GM19397 (cell line): ENCODE measurements around the gene HLCS.
"Not testable (repeated sequence)": the region's sequence is repeated elsewhere in the genome, so short reads cannot be mapped to it uniquely, and the experiment has no call there.

Experiments used
- ATAC-seq: cut with Tn5 transposase; IDR thresholded peaks from one replicate; pipeline ENCODE4 v1.9.1; 2021; ENCODE audit warnings: mild to moderate bottlenecking, moderate library complexity; ENCODE audit not compliant: unreplicated experiment

The HLCS gene

GRCh38 chr21:36959020-36959835 lies 7.2 kb downstream of the HLCS start:
- ATAC-seq, result no peak

GRCh38 chr21:36955783-36956182 lies 10.7 kb downstream of the HLCS start:
- no peak for ATAC-seq

DNA sequence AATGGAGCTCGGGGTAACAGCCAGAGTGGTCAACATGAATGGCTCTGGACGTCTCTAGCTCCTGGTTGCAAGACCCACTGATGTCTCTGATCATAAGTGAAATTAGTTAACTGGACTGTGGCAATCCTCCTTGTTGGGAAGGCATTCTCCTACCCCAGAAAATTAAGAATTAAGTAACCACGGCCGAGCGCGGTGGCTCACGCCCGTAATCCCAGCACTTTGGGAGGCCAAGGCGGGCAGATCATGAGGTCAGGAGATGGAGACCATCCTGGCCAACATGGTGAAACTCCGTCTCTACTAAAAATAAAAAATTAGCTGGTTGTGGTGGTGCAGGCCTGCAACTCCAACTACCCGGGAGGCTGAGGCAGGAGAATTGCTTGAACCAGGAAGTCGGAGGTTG lies 14.1 kb downstream of the HLCS start:
- not testable (repeated sequence) for ATAC-seq

GRCh38 chr21:36949171-36950141 lies 17.0 kb downstream of the HLCS start:
- ATAC-seq, result no peak

- no peak for ATAC-seq
Measured at GRCh38 chr21:36948686-36949085, 17.8 kb downstream of the HLCS start.

DNA sequence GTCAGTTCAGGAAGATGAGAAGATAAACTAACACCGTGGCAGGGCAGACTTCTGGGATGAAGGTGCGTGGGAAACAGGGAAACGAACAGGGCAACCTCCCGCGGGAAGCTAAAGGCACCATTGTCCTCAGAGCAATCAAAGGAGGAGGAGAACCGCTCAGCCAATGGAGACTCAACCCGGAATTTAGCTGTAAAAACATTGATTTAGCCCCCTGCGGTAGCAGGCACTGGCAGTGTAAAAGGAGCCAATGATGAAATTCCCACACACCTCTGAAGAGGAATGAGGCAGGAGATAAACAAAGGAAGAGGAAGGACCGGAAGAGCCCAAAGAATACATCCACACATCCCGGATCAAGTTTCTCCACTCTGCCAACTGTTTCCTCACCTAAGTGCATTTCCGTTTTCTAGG lies 19.5 kb downstream of the HLCS start:
- no peak for ATAC-seq

DNA sequence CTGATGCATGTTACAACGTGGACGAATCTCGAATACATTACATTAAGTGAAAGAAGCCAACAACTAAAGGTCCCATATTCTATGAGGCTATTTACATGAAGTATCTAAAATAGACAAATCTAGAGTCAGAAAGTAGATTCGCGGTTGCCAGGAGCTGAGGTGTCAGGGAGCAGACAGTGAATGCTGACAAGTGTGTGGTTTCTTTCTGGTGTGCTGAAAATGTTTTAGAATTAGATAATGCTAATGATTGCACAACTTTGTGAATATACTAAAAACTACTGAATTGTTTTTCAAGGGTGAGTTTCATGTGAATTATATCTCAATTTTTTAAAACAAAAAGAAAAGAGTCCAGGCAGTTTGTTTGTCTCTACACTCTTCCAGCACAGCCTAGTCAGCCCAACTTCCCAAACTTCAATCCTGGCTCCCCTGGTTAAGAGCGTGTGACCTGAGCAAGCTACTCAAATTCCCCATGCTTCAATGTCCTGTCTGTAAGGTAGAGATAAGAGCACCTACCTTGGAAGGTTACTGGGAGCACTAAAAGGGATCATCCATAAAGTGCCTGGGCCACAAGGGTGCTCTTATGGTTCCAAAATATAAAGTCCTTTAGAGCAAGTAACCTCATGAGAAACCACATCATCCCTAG lies 20.9 kb downstream of the HLCS start:
- ATAC-seq, result no peak

DNA sequence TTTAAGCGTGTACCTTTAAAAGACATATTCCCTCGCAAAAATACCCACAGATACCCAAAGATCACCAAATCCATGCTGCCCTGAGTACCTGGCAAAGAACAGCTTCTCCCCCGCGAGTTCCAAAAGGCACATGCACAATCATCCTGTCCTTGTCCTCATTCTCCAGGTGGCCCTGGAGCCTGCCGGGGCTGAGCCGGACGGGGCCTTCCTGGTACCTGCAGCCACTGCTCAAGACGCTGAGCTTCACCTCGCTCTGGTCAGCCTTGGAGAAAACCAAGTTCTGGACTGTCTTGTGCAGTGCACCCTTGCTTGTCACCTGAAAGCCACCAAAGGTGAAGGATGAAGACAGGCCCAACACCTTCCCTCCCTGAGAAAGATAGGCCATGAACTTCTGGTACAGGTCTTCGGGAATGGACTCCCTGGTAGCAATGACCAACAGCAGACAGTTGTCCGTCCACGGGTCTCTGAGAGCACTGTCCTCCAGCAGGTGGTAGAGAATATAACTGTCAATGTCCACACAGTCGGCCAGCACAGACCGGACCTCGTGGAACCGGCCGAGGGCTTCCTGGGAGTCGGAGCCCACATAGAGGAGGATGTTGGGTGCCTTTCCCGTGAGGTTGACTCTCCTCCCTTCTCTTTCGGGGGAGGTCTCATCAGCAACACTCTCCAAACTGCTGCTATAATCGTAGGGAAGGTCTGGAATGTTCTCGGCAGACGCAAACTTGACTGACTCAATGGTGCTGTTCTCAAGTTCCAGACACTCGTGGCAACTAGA lies 29.9 kb downstream of the HLCS start:
- ATAC-seq, result no peak

GRCh38 chr21:36934864-36935420 lies 31.5 kb downstream of the HLCS start:
- ATAC-seq, result no peak

DNA sequence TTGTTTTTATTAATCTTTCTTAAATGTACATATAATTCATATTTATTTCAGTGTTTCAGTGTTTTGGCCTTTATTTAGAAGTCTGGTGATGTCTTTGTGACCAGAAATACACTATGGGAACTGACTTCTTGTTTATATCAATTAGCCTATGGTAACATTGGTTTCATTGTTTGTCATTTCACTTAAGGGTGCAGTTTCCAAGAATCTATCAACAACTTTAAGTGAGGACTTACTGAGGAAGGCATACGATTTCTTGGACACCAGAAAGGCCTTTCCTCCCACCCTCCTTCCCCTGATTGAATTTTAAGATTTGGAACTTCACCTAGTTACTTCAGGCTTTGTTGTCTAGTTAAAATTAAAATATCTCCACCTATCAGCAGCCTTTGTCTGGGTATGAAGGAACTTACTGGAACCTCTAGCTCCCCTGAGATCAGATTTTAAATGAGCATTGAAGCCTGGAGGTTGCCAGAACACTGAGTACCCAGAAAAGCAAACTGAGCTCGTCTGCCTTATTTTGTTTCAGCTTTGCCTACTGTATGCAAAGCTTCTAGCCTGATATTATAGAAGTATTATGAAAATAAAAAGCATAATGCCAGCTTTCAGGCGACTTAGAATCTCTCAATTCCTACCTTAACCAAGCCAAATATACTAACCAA lies 34.2 kb downstream of the HLCS start:
- ATAC-seq, result no peak

- no peak for ATAC-seq
Measured at GRCh38 chr21:36929622-36930021, 36.8 kb downstream of the HLCS start.

DNA sequence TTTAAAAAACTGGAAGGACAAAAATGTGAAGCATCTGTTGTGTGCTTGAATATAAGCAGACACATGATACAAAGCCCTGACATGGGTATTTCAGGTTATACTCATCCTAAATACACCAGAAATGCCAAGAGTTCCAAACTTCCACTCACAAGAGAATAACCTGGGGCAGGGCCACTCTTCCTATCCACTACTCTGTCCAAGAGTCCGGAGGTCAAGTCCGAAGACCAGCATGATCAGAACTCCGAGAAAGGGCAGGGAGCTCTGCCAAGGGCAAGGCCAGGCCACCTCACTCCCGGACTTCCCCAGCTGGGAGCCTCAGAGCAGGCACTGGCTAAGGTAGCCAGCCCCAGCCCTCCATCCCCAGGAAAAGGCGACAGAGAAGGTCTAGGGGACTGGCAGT lies 37.5 kb downstream of the HLCS start:
- no peak for ATAC-seq

DNA sequence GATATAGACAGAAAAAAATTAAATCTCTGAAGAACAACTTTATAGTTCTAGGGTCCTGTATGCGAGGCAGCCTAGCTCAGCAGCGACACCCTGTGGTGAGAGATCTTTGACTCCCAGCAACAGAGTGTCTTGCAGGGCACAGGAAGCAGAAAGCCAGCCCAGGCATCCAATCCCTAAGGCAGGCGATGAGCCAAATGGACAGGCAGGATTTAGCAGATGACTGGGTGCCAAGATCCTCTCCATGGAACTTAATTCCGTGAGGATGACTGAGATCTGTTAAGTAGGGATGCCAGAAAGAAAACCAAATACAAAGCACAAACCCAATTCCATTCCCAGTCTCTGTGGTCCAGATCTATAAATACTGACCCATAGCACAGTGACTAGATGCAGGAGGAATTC lies 38.8 kb downstream of the HLCS start:
- ATAC-seq, result no peak

GRCh38 chr21:36926989-36927718 lies 39.3 kb downstream of the HLCS start:
- no peak for ATAC-seq

GRCh38 chr21:36923270-36923669 lies 43.2 kb downstream of the HLCS start:
- no peak for ATAC-seq

- ATAC-seq, result no peak
Measured at GRCh38 chr21:36922861-36923260, 43.6 kb downstream of the HLCS start.

GRCh38 chr21:36918291-36918690 lies 48.2 kb downstream of the HLCS start:
- ATAC-seq, result no peak

GRCh38 chr21:36917471-36918158 lies 48.9 kb downstream of the HLCS start:
- no peak for ATAC-seq

GRCh38 chr21:36916718-36917117 lies 49.8 kb downstream of the HLCS start:
- ATAC-seq, result no peak
